IMR-90 (cell line): Measurements from ENCODE around the gene SH3RF3. TPM values are rescaled to one million over a fixed set of nuclear protein-coding genes. Genes with fewer than 3 reads are reported as not detected.

Source experiments
- ATAC-seq: fragments of 200-7000 bp; cut with Tn5 transposase; 2 replicates; pipeline ENCODE4 v1.9.1; 2020; ENCODE audit warnings: low read depth, mild to moderate bottlenecking, moderate library complexity
- BruUV-seq: library from RNA; stranded (reverse); fragments of 400-500 nt; replicated peaks from 2 replicates; lab custom pipeline; 2021; lab: Mats Ljungman, UMichigan
- CTCF ChIA-PET: fragments of 300-600 bp; formaldehyde crosslinking; extraction: SDS; loops from one replicate; lab custom pipeline; 2021; ENCODE audit warnings: antibody characterized with exemption; lab: Yijun Ruan, JAX
- POLR2A ChIA-PET: fragments of 300-600 bp; sonication (Branson Sonifier 250); formaldehyde crosslinking; loops from one replicate; lab custom pipeline; 2022; ENCODE audit warnings: antibody characterized with exemption; ENCODE audit not compliant: unreplicated experiment; lab: Charles Lee
- DNase-seq: peaks from one replicate; pipeline ENCODE4 v3.0.0; 2013
- H2AFZ ChIP-seq: replicated peaks from 2 replicates; pipeline ENCODE3; 2013; ENCODE audit warnings: low read length, mild to moderate bottlenecking; ENCODE audit not compliant: poor library complexity
- H2AK5ac ChIP-seq: 2 replicates; pipeline ENCODE4 v1.6.1; 2013; ENCODE audit warnings: low read depth, low read length, inconsistent platforms
- H2AK9ac ChIP-seq: replicated peaks from 2 replicates; pipeline ENCODE3; 2013; ENCODE audit warnings: mild to moderate bottlenecking, low read depth, low read length, moderate library complexity; ENCODE audit not compliant: poor library complexity
- H2BK120ac ChIP-seq: 2 replicates; pipeline ENCODE4 v1.6.1; 2013; ENCODE audit warnings: low read depth, low read length, inconsistent platforms
- H2BK15ac ChIP-seq: 3 replicates; pipeline ENCODE4 v1.6.1; 2013; ENCODE audit warnings: low read depth, low read length, inconsistent platforms
- H2BK20ac ChIP-seq: 2 replicates; pipeline ENCODE4 v1.6.1; 2013; ENCODE audit warnings: low read depth, mild to moderate bottlenecking, inconsistent platforms, low read length, moderate library complexity
- H2BK5ac ChIP-seq: 2 replicates; pipeline ENCODE4 v1.6.1; 2013; ENCODE audit warnings: mild to moderate bottlenecking, low read depth, low read length, inconsistent platforms; ENCODE audit not compliant: poor library complexity, severe bottlenecking
- H3K14ac ChIP-seq: replicated peaks from 2 replicates; pipeline ENCODE4 v1.6.1; 2013; ENCODE audit warnings: low read depth, low read length, inconsistent platforms
- H3K18ac ChIP-seq: 2 replicates; pipeline ENCODE4 v1.6.1; 2013; ENCODE audit warnings: low read depth, low read length, control low read depth
- H3K23ac ChIP-seq: 2 replicates; pipeline ENCODE4 v1.6.1; 2013; ENCODE audit warnings: low read depth, low read length, inconsistent platforms
- H3K27ac ChIP-seq: 2 replicates; pipeline ENCODE4 v1.5.1; 2013; ENCODE audit warnings: mild to moderate bottlenecking, control low read depth, low read length; ENCODE audit not compliant: insufficient read depth
- H3K27me3 ChIP-seq: 2 replicates; pipeline ENCODE4 v1.6.1; 2013; ENCODE audit warnings: low read length; ENCODE audit not compliant: control insufficient read depth, insufficient read depth
- H3K36me3 ChIP-seq: 2 replicates; pipeline ENCODE4 v1.6.1; 2013; ENCODE audit warnings: low read length, mixed read lengths; ENCODE audit not compliant: control insufficient read depth, insufficient read depth
- H3K4ac ChIP-seq: 2 replicates; pipeline ENCODE4 v1.6.1; 2013; ENCODE audit warnings: low read depth, low read length, inconsistent platforms
- H3K4me1 ChIP-seq: 2 replicates; pipeline ENCODE4 v1.6.1; 2013; ENCODE audit warnings: low read length, mixed read lengths; ENCODE audit not compliant: control insufficient read depth, insufficient read depth
- H3K4me2 ChIP-seq: 2 replicates; pipeline ENCODE4 v1.6.1; 2013; ENCODE audit warnings: low read depth, mild to moderate bottlenecking, control low read depth, low read length, moderate library complexity
- H3K4me3 ChIP-seq: 2 replicates; pipeline ENCODE4 v1.5.1; 2013; ENCODE audit warnings: low read depth, mild to moderate bottlenecking, control low read depth, low read length, moderate library complexity; ENCODE audit not compliant: insufficient read depth
- H3K56ac ChIP-seq: 2 replicates; pipeline ENCODE4 v1.6.1; 2013; ENCODE audit warnings: low read length, inconsistent platforms; ENCODE audit not compliant: insufficient read depth; ENCODE audit errors: extremely low read depth
- H3K79me1 ChIP-seq, 2 experiments: 2 replicates each; pipeline ENCODE4 v1.6.1; 2013; ENCODE audit warnings: low read length in 2 of 2, inconsistent platforms in 1 of 2, low read depth in 1 of 2
- H3K9ac ChIP-seq: 2 replicates; pipeline ENCODE4 v1.6.1; 2013; ENCODE audit warnings: low read depth, low read length, control low read depth
- H3K9me1 ChIP-seq: 2 replicates; pipeline ENCODE4 v1.6.1; 2013; ENCODE audit warnings: low read length, inconsistent platforms; ENCODE audit not compliant: insufficient read depth
- H3K9me3 ChIP-seq: 2 replicates; pipeline ENCODE4 v1.6.1; 2013; ENCODE audit warnings: low read length; ENCODE audit not compliant: control insufficient read depth, insufficient read depth
- H4K20me1 ChIP-seq: 2 replicates; pipeline ENCODE4 v1.6.1; 2013; ENCODE audit warnings: low read length, inconsistent platforms; ENCODE audit not compliant: insufficient read depth
- H4K5ac ChIP-seq: 2 replicates; pipeline ENCODE4 v1.6.1; 2013; ENCODE audit warnings: mild to moderate bottlenecking, low read depth, low read length, control low read depth
- H4K8ac ChIP-seq, 2 experiments: 2 replicates each; pipeline ENCODE4 v1.6.1; 2013; ENCODE audit warnings: low read depth in 2 of 2, low read length in 2 of 2, control low read depth in 1 of 2, inconsistent platforms in 1 of 2
- H4K91ac ChIP-seq: 2 replicates; pipeline ENCODE4 v1.6.1; 2013; ENCODE audit warnings: low read depth, low read length, inconsistent platforms; ENCODE audit not compliant: insufficient read depth
- BHLHE40 ChIP-seq: fragments of 150-350 bp; IDR thresholded peaks from 2 replicates; pipeline ENCODE4 v1.6.1; 2016; ENCODE audit warnings: mild to moderate bottlenecking, low read depth, low read length
- FOS ChIP-seq: fragments of 150-350 bp; IDR thresholded peaks from 2 replicates; pipeline ENCODE4 v1.6.1; 2016; ENCODE audit warnings: low read depth, low read length
- RAD21 ChIP-seq: IDR thresholded peaks from 2 replicates; pipeline ENCODE4 v1.6.1; 2012; ENCODE audit warnings: low read length, improper control_type of control experiment
- USF2 ChIP-seq: fragments of 150-350 bp; IDR thresholded peaks from 2 replicates; pipeline ENCODE4 v1.6.1; 2017; ENCODE audit warnings: mild to moderate bottlenecking, antibody characterized with exemption, low read length, low read depth
- WGBS, 2 experiments: methylation state at CpG; one replicate each; pipeline versions ENCODE4 v1.1.5 to v1.1.7; 2013; ENCODE audit warnings: missing lambda C conversion rate in 2 of 2; ENCODE audit not compliant: insufficient read length in 1 of 2; ENCODE audit errors: extremely low coverage in 2 of 2; 5-methylcytosine and 5-hydroxymethylcytosine counted together
- dilution Hi-C: fragments of 300-500 bp; cut with HindIII; formaldehyde crosslinking; loops from one replicate; pipeline ENCODE4 v1.14.3; 2018; ENCODE audit warnings: low sequenced_read_pairs; ENCODE audit not compliant: unreplicated experiment
- in situ Hi-C: fragments of 300-500 bp; cut with MboI; formaldehyde crosslinking; loops from 3 replicates; pipeline ENCODE4 v1.14.3; 2019; ENCODE audit warnings: low sequenced_read_pairs, inconsistent platforms, mixed read lengths
- intact Hi-C: fragments of 100-400 bp; cut with micrococcal nuclease; formaldehyde crosslinking; loops from 2 replicates; pipeline ENCODE4 v1.10.0; 2022
- polyA plus RNA-seq, 3 experiments: library from polyadenylated mRNA; depleted of rRNA; stranded (reverse); fragments of >200 nt; gene quantifications; 2 replicates each; pipeline ENCODE4 v1.2.3, GENCODE V29; 2012; ENCODE audit warnings: low replicate concordance in 1 of 3
- total RNA-seq: library from RNA; depleted of rRNA; stranded (reverse); fragments of >200 nt; gene quantifications from 2 replicates; pipeline ENCODE4 v1.2.3, GENCODE V29; 2012

SH3RF3 gene
- total and polyA plus RNA-seq, 2 of the 4 experiments (the other 2 are of a cell fraction) = 3.4 to 5.3 TPM

- Histone ChIP-seq H3K27me3 (no peaks in the 10 kb centered on the region), H3K9me1 (peaks cover 52% of the 10 kb centered on the region), H3K9me3 (no peaks in the 10 kb centered on the region), H2AFZ (peak overlapping the region; percentile 14), H3K79me1 (peaks cover 17 to 94% of the 10 kb centered on the region in 2 experiments), H2BK5ac (no peak overlapping the region), H2BK120ac (no peak overlapping the region; the same call in 1 of the 2 replicates), H2BK15ac (no peak overlapping the region), H2AK9ac (peak overlapping the region; percentile 40), H3K14ac (no peak overlapping the region), H3K4me2 (no peak overlapping the region), H4K91ac (no peak overlapping the region), H3K23ac (no peak overlapping the region), H3K4me3 (no peak overlapping the region), H3K4ac (no peak overlapping the region; the same call in 1 of the 2 replicates), H3K27ac (no peak overlapping the region), H3K36me3 (peaks cover 29% of the 10 kb centered on the region), H4K8ac (no peak overlapping the region), H4K20me1 (peaks cover 78% of the 10 kb centered on the region), H3K18ac (no peak overlapping the region), H4K5ac (no peak overlapping the region), H3K9ac (no peak overlapping the region), H3K4me1 (peaks cover 10% of the 10 kb centered on the region), H2AK5ac (peak overlapping the region; percentile 39; the same call in 1 of the 2 replicates), H3K56ac (no peak overlapping the region), H2BK20ac (peak overlapping the region; percentile 26; the same call in 1 of the 2 replicates)
- ATAC-seq = no peak
- ChIA-PET CTCF (no interaction called here), POLR2A (no interaction called here)
- in situ Hi-C loops = no loop called here
- dilution Hi-C loops = no loop called here
- WGBS, 2 experiments = 66% methylated on average over 12 of the region's 13 CpGs; no CpG with 5 or more reads in 1 of the 2 experiments
- no peak for TF ChIP-seq RAD21
- peak; percentile 46; the same call in 1 of the 2 replicates for TF ChIP-seq USF2
- peak; percentile 12; the same call in 1 of the 2 replicates for TF ChIP-seq BHLHE40
- peak; percentile 23; the same call in 1 of the 2 replicates for TF ChIP-seq FOS
- BruUV-seq = no TSS peak
- intact Hi-C loops = loop anchor here (5.0 kb wide), 1 partner anchor 250 kb away; the partner anchor contains the start of gene SH3RF3
- DNase-seq = peak; percentile 54
Observed at GRCh38 chr2:109376796-109377495, 247.9 kb downstream of the SH3RF3 start.
